ENCODE data around the gene PRDM10. TPM values are rescaled to one million over a fixed set of nuclear protein-coding genes. Genes with fewer than 3 reads are reported as not detected.
"Not testable (repeated sequence)": the region's sequence is repeated elsewhere in the genome, so short reads cannot be mapped to it uniquely, and the experiment has no call there.

PRDM10 gene, protein sequence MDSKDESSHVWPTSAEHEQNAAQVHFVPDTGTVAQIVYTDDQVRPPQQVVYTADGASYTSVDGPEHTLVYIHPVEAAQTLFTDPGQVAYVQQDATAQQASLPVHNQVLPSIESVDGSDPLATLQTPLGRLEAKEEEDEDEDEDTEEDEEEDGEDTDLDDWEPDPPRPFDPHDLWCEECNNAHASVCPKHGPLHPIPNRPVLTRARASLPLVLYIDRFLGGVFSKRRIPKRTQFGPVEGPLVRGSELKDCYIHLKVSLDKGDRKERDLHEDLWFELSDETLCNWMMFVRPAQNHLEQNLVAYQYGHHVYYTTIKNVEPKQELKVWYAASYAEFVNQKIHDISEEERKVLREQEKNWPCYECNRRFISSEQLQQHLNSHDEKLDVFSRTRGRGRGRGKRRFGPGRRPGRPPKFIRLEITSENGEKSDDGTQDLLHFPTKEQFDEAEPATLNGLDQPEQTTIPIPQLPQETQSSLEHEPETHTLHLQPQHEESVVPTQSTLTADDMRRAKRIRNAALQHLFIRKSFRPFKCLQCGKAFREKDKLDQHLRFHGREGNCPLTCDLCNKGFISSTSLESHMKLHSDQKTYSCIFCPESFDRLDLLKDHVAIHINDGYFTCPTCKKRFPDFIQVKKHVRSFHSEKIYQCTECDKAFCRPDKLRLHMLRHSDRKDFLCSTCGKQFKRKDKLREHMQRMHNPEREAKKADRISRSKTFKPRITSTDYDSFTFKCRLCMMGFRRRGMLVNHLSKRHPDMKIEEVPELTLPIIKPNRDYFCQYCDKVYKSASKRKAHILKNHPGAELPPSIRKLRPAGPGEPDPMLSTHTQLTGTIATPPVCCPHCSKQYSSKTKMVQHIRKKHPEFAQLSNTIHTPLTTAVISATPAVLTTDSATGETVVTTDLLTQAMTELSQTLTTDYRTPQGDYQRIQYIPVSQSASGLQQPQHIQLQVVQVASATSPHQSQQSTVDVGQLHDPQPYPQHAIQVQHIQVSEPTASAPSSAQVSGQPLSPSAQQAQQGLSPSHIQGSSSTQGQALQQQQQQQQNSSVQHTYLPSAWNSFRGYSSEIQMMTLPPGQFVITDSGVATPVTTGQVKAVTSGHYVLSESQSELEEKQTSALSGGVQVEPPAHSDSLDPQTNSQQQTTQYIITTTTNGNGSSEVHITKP
- 10 to 100 TPM in 1 of 3 donors, 1 to 10 TPM in 2; 8.8 to 10.4 (median 8.9) TPM for polyA plus RNA-seq (ENCODE audit: insufficient read length in 3 of 3)

DNA sequence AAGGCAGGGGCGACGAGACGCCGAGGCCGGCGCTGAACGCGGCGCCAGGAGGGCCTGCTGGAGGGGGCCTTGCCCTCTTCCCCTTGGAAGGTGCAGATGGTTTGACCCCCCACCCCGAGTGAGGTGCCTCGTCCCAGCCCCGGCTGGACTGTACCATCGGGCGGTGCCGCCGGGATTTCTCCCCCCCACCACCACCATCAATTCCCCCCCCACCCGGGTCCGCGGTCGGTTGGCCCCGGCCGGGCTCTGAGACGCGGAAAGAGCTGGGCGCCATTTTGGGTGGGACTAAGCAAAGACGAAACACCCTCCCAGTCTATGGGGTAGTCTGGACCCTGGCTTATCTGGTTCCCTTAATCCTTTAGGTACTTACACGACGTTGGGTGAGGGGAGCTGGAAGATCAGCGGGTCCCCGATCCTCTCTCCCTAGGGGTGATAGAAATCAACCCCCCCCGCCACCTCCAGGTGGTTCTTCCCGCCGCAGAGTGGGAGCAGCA, at the start of gene PRDM10:
Gene PRDM10, minus strand, starts transcription at position 484 of the 494 bp plus-strand sequence. CDS start 41,871 bp downstream, outside the sequence.
- peak in 1 of 3 donors; percentile 85 for DNase-seq (ENCODE audit: low read depth in 3 of 3, low spot score in 2 of 3)

DNA sequence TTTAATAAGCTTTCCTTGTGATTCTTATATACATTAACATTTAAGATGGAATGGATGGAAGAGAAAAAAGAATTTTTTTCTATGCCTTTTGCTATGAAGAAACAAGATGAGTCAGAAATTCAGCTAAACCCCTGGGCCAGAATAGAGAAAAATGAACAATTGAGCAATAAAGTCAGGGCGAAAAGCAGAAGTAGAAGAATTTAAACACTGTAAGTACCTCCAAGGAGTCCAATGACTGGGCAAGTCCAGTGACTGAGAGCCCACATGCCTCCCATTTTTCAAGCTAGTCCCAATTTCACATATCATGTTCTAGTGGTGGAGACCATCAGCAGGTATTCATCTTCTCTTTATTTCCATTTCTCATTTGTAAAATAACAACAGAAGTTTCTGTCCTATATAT, 48.4 kb upstream of the PRDM10 start:
- no peak for DNase-seq (ENCODE audit: low read depth in 3 of 3, low spot score in 2 of 3)

DNA sequence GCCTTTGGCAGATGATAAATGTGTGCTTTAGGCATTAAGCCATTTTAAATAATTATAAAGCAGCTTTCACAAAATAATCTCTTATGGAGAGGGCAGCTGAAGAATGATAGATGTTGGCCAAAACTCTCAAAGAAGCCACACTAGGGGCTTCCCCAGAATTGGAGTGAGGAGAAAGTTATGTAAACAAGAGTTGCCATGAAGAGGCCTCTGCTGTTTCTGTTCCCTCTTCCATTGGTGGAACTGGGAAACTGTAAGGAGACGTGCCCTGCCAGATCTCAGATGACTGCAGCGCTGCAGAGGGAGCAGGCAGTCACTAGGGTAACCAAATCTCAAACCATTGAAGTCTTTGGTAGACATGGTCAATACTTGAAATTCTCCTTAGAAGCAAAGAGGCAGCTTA, 47.6 kb upstream of the PRDM10 start:
- DNase-seq (ENCODE audit: low read depth in 3 of 3, low spot score in 2 of 3): no peak

DNA sequence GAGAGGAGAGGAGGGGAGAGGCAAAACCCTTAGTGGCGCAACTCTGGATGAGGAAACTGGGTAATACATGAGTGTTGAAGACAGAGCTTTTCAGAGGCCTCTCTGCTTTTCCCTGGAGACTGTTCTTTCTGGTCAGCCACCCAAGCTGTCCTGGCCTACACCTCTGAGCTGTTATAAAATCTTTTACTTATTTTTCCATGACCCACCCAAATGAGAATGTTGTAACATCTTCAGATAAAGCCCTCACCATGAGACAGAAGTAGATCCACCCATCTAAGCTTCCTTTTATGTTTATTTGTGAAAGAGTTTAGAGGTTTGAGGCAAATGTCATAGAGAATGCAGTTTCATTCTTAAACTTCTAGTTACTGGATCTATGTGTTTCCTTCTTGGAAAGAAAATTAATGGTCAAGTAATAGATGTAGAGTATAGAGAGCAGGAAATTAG, 46.7 kb upstream of the PRDM10 start:
- DNase-seq (ENCODE audit: low read depth in 3 of 3, low spot score in 2 of 3): no peak

DNA sequence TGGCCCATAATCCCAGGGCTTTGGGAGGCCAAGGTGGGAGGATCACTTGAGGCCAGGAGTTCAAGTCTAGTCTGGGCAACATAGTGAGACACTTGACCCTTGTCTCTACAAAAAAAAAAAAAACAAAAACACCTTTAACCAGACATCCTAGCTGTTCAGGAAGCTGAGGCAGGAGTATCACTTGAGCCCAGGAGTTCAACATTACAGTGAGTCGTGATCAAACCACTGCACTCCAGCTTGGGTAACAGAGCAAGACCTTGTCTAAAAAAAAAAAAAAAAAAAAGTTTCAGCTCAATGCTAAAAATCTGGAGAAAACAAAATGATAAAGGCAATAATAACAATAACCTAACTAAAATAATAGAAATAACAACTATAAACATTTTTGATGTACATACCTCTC, 44.5 kb upstream of the PRDM10 start:
- DNase-seq (ENCODE audit: low read depth in 3 of 3, low spot score in 2 of 3): no peak

DNA sequence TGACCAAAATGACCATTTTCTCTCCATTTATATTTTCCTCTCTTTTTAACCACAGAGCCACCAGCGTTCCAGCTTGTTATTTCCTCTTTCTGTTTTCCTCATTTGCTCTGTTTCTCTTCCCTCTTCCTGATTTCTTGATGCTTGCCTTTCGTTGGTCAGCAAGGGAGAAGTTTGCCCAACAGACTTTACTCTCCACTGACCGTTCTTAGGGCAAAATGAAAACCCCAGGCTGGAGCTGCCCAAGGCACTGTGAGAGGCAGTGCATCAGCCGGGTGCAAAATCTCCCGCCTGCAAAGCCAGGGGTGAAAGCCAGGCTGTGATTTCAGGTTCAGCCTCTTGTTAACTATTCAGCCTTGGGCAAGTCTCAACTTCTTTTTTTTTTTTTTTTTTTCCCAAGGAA, 40.9 kb upstream of the PRDM10 start:
- DNase-seq (ENCODE audit: low read depth in 3 of 3, low spot score in 2 of 3): no peak

DNA sequence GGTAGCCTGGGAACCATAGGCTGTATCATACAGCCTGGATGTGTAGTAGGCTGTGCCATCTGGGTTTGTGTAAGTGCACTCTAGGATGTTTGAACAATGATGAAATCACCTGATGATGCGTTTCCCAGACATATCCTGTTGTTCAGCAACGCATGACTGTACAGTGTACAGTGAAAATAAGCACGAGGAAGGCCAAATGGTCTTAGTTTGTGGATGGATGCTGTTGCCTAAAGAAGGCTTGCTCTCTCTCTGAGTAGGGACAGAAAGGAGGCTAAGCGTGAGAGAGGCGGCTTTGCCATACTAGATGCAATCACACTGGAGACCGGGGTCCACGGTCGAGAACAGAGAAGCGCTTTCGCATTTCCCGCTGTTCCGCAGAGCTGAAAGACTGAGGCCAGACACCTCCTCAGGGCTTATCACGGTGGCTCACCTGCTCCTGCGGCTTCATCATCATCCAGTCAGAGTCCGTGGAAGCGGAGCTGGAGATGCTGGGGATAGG, 39.5 kb upstream of the PRDM10 start:
- DNase-seq (ENCODE audit: low read depth in 3 of 3, low spot score in 2 of 3): no peak

DNA sequence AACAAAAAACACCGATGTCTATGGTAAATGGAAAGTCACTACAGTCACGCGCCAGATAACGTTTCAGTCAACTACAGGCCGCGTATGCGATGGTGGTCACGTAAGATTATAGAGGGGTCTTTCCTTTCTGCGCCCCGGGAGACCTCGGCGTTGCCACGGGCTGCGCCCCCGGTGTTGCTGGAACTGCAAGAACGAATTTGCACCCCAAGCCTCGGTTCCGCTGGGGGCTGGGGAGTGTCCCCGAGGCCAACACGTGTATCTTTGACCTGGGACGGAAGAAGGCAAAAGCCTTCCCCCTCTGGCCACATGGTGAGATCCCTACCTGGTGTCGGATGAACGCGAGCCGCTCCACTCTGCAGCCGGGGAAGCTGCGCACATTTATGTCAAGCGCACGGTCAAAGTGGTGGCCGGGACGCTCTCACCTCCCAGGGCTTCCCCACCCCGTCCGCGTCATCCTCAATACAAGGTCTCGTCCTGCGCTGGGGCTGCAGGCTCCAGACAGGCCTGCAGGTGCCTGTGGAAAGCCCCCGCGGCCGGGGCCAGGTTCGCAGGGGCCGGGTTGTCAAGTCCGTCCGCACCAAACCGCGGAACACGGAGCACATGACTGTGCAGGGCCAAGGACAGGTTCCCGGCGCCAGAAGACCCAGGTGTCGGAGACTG, 37.8 kb upstream of the PRDM10 start:
- DNase-seq (ENCODE audit: low read depth in 3 of 3, low spot score in 2 of 3): no peak

DNA sequence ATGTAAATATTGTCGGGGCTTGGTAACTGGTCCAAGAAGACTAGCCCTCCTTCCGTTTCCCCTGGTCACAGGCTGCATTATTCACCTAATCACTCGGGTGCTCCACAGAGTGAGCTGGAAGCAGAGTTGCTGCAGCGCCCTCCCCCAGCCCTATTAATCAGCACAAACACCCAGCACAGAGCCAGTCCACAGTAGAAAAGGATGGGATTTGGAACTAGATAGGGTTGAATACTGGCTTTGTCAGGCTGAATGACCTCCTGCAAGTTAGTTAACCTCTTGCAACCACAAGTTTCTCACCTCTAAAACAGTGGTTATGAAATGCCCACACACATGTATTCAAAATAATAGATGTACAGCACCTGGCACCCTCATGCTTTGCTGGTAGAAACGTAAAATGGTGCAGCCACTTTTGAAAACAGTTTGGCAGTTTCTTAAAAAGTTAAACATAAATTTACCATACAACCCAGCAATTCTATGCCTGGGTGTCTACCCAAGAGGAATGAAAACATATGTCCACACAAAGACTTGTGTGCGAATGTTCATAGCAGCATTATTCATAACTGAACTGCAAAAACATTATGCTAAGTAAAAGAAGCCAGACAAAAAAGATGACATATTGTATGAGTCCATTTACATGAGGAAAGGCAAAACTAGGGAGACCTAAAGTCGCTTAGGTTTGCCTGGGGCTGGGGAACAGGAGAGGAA, 35.4 kb upstream of the PRDM10 start:
- DNase-seq (ENCODE audit: low read depth in 3 of 3, low spot score in 2 of 3): no peak

DNA sequence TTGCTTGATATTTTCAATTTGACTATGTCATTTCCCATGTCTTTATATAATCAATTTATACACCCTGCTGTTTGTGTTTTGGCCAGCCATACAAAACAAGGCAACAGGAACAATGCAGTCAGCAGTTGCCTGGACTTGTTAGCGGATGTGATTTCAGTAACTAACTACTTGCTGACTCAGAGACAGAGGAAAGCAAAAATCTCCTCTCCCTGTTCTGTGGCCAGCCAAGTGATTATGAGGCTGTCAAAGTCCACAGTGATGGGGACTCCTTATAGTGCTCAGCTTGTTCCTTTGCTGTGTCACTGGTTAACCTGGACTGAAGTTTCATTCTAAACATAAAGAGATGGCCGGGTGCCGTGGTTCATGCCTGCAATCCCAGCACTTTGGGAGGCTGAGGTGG, 34.4 kb upstream of the PRDM10 start:
- DNase-seq (ENCODE audit: low read depth in 3 of 3, low spot score in 2 of 3): no peak

DNA sequence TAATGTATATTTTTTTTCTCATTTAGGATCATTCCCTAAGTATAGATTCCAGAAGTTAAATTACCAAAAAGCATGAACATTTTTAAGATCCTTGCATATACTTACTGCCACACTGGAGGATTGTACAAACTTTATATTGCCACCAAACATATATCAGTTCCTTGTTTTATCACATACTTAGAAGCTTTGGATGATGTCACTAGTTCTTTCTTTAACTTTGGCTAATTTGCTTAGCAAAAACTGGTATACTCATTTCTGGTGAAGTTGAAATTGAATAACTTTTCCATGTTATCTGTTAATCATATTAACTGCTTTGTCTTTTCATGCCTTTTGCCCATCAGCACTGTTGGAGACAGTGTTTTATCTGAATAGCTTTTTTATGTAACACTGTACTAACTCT, 31.6 kb upstream of the PRDM10 start:
- DNase-seq (ENCODE audit: low read depth in 3 of 3, low spot score in 2 of 3): no peak

DNA sequence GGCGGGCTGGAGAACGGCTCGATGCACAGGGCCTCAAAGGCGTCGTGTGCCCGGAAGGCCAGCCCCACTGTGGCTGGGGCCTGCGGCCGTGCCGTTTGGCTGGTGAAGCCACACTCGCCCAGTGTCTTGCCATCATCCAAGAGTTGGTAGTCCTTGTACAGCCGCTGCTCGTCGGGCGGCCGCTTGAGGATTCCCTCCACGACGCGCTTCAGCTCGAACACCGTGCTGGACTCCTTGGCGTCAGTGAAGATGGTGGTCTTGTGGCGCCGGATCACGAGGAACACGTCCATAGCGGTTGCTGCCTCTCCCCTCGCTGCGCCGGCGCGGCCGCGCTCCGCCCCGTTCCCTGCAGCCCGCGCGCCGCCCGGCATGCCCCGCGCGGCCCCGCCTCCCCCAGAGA, 30.3 kb upstream of the PRDM10 start:
- no peak for DNase-seq (ENCODE audit: low read depth in 3 of 3, low spot score in 2 of 3)

DNA sequence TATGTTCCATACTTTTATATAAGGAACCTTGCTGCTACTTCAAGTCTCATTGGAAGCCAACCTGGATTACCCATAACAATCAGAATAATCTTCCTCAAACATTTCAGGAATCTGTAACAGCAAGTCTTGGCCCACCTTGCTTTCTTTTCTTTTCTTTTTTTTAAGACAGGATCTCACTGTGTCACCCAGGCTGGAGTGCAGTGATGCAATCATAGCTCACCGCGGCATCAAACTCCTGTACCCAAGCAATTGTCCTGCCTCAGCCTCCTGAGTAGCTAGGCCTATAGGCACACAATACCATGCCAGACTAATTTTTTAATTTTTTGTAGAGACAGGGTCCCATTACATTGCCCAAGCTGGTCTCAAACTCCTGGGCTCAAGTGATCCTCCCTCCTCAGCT, 29.3 kb upstream of the PRDM10 start:
- DNase-seq (ENCODE audit: low read depth in 3 of 3, low spot score in 2 of 3): no peak

DNA sequence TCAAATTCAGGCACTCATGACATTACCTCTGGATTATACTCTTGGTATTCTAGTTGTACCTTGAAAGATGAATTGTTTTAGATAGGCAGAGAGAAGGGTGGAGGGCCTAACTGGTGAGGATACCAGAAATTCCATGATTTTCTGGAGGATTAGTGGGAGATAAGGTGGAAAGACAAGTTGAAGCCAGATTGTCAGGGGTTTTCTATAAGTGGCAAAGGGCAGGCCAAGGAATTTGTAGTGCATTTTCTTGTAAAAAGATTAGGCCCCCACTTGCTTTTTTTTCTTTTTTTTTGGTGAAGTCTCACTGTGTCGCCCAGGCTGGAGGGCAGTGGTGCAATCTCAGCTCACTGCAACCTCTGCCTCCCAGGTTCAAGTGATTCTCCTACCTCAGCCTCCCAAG, 28.4 kb upstream of the PRDM10 start:
- no peak for DNase-seq (ENCODE audit: low read depth in 3 of 3, low spot score in 2 of 3)

DNA sequence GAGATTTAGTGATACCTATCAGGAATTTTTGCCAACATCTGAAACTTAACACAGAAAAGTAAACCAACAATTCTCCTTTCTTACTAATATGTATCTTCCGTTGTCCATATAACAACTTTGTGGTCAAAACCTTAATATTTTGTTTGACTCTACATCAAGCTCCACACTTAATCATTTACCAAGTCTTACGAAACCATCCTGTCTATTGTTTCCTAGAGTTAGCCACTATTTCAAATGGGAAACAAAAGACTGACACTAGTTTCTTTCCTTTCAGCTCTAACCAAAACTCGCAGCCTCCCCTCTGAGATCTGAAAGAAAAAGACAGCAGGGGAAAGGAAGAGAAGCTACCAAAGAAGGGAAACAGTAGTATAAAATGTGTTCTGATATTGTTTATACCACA, 26.5 kb upstream of the PRDM10 start:
- DNase-seq (ENCODE audit: low read depth in 3 of 3, low spot score in 2 of 3): no peak

DNA sequence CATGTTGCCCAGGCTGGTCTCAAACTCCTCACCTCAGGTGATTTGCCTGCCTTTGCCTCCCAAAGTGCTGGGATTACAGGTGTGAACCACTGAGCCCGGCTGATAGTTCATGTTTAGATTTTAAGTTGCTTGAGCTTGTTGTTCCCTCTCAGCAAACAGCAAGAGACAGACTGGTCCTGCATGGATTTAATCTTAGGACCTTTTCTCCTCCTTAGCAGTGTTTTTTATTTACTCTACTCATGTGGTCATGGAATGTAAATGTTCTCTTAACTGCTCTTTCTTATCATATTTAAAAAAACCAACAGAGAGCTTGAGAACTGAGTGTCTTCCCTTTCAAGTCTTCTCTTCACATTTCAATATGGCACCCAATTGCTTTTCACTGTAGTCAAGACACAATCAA, 22.7 kb upstream of the PRDM10 start:
- DNase-seq (ENCODE audit: low read depth in 3 of 3, low spot score in 2 of 3): no peak

DNA sequence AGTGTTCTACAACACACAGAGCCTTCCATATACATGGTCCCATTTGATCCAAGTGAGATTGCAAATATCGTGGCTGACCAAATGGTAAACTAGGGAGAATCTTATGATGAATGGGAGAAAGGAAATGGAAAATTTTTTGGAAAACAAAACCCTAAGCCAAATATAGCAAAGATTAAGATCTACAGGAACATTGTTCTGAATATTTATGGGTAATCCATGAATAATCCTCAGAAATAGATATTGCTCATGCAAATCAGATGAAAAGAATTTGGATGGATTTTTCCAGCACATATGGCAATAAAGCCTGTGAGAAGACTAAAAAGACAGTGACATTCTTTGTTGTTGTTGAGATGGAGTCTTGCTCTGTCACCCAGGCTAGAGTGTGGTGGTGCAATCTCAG, 21.7 kb upstream of the PRDM10 start:
- DNase-seq (ENCODE audit: low read depth in 3 of 3, low spot score in 2 of 3): no peak

DNA sequence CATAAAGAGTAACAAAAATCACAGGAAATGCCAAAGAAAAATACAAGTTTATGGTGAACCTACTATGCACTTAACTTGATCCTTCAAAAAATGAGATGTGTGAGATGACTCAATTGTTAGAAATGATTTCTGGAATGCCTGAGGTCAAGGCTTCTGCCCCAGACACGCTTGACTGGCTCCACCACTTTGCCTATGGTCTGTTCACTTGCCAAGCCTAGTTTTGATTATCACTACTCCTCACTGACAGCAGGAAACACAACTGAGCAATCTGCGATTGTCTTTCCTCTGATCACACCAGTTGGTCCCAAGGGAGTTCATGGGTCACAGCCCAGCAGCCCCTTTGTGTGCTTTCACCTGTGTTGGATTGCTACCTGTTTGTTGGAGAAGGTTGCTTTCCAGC, 20.6 kb upstream of the PRDM10 start:
- no peak for DNase-seq (ENCODE audit: low read depth in 3 of 3, low spot score in 2 of 3)

DNA sequence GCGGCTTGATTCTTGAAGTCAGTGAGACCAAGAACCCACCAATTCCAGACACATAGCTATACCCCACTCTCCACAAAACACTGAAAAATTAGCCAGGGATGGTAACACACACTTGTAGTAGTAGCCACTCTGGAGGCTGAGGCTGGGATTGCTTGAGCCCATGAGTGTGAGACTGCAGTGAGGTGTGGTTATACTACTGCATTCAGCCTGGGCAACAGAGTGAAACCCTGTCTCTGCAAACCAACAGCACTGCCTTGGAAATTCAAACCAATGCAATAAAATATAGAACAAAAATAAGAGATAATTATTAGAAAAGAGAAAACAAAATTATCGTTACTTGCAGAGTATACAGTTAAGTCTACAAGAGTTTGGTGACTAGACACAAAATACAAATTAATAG, 20.2 kb upstream of the PRDM10 start:
- DNase-seq (ENCODE audit: low read depth in 3 of 3, low spot score in 2 of 3): no peak

DNA sequence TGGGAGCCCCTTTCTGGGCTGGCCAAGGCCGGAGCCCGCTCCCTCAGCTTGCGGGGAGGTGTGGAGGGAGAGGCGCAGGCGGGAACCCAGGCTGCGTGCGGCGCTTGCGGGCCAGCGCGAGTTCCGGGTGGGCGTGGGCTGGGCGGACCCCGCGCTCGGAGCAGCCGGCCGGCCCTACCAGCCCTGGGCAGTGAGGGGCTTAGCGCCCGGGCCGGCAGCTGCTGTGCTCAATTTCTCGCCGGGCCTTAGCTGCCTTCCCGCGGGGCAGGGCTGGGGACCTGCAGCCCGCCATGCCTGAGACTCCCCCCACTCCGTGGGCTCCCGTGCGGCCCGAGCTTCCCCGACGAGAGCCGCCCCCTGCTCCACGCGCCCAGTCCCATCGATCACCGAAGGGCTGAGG, 19.0 kb upstream of the PRDM10 start:
- not testable (repeated sequence) for DNase-seq (ENCODE audit: low read depth in 3 of 3, low spot score in 2 of 3)
